ENCODE measurements around the gene FGF14. TPM values are rescaled to one million over a fixed set of nuclear protein-coding genes. Genes with fewer than 3 reads are reported as not detected.

The FGF14 gene
- total RNA-seq, 2 experiments from 2014 or later, result not detected

DNA sequence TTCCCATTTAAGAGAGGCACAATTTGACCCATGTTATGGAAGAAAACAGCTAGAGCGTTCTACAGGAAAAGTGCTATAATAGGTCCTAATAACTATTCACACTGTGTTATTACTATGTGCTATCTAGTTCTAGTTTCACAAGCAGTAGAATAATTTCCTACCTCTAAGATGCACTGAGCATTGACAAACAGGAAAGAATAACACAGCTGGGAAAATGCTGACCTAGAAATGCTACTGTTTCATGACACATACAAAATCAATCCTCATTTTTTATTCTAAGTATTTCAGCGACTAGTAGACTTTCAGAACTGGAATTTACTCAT lies 689.9 kb downstream of the FGF14 start:
- H3K4me1 ChIP-seq (ENCODE audit: insufficient read depth, low read length, poor library complexity, severe bottlenecking), result no peaks in the 10 kb centered on the region
- no peaks in the 10 kb centered on the region for H4K20me1 ChIP-seq (ENCODE audit: insufficient read depth, low read length)
- no peak overlapping the region for H3K4me3 ChIP-seq (ENCODE audit: low read depth, low read length, poor library complexity, severe bottlenecking)
- intact Hi-C loops (cut with micrococcal nuclease; ENCODE audit: unreplicated experiment), result no loop called here
- H2AFZ ChIP-seq (ENCODE audit: low read length), result no peak overlapping the region
- H3K27ac ChIP-seq (ENCODE audit: low read depth, low read length, poor library complexity, severe bottlenecking), result no peak overlapping the region
- no peaks in the 10 kb centered on the region for H3K9me2 ChIP-seq (ENCODE audit: insufficient read depth, low read length)
- no TSS peak for BruUV-seq (replicated peaks)
- no peaks in the 10 kb centered on the region for H3K79me2 ChIP-seq (ENCODE audit: insufficient read depth, low read depth, low read length)
- no peaks in the 10 kb centered on the region for H3K36me3 ChIP-seq (ENCODE audit: insufficient read depth, low read length)
- ChIA-PET POLR2A (no interaction called here), CTCF (ENCODE audit: unreplicated experiment) (no interaction called here)
- H3K9me3 ChIP-seq (ENCODE audit: low read length), result no peaks in the 10 kb centered on the region
- H3K4me2 ChIP-seq (ENCODE audit: low read length), result no peak overlapping the region
- no peak for DNase-seq (ENCODE audit: low spot score)
- no peak for TF ChIP-seq EZH2phosphoT487 (IDR thresholded peaks at IDR 0.05; ENCODE audit: borderline replicate concordance, low read depth, low read length)
- TF ChIP-seq, protein P1, sequence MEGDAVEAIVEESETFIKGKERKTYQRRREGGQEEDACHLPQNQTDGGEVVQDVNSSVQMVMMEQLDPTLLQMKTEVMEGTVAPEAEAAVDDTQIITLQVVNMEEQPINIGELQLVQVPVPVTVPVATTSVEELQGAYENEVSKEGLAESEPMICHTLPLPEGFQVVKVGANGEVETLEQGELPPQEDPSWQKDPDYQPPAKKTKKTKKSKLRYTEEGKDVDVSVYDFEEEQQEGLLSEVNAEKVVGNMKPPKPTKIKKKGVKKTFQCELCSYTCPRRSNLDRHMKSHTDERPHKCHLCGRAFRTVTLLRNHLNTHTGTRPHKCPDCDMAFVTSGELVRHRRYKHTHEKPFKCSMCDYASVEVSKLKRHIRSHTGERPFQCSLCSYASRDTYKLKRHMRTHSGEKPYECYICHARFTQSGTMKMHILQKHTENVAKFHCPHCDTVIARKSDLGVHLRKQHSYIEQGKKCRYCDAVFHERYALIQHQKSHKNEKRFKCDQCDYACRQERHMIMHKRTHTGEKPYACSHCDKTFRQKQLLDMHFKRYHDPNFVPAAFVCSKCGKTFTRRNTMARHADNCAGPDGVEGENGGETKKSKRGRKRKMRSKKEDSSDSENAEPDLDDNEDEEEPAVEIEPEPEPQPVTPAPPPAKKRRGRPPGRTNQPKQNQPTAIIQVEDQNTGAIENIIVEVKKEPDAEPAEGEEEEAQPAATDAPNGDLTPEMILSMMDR (conservative IDR thresholded peaks at IDR 0.05; ENCODE audit: low read length), result no peak

DNA sequence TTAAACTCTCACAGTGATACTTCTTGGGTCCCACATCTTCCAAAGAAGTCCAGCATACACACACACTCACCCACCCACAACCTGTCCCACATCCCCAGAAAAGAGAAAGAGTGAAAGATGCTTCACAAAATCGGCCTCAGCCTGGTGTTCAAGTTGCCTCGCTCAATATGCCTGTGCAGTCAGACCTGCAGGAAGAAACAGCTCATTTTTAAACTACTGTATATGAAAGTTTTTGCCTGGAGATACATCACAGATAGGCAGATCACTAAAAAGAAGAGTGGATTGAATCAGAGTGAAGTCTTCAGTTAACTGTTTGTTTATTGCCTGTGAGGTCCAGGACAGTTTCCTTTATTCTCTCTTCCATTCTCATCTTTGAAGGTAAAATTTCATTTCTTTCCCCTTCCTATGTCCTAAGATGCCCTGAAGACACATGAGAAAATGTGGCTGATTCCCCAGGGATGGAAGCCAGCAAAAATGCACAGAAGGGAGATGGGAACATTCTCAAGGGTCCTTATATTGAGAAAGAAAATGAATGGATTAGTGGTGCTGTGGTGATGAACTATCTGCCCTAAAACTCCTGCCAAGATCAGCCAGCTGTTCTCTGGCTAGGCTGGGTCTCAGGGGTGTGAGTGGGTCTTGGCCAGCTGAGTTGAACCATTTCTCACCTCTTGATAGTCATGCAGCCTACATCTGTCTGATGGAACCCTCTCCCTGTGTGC lies 690.4 kb downstream of the FGF14 start:
- POLR2A ChIA-PET, result no interaction called here
- no peak overlapping the region for H2AFZ ChIP-seq (ENCODE audit: low read length)
- CTCF ChIA-PET (ENCODE audit: unreplicated experiment), result no interaction called here

DNA sequence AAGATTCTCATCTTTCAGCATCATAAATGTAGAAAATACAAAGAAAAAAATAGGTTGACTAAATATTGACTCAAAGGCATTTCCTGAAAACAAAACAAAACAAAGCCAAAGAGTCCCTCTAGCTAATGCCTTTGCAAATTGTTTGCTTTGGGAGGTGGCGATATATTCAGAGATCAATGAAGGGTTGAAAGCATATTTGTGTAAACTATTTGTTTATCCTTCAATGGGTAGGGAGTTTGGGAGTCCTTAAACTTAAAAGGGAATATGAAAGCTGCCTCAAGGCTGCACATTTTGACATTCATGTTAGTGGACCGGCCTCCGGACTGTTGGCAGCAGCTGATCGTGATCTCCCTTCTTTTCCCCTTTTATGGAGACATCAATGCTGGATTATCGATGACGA lies 691.9 kb downstream of the FGF14 start:
- intact Hi-C loops (cut with micrococcal nuclease; ENCODE audit: unreplicated experiment), result no loop called here
- POLR2A ChIA-PET, result no interaction called here
- BruUV-seq (replicated peaks), result no TSS peak

More for the DNA sequence above, 690.4 kb downstream of the FGF14 start:
- no peaks in the 10 kb centered on the region for H3K9me3 ChIP-seq (ENCODE audit: low read length)
- H3K9me2 ChIP-seq (ENCODE audit: insufficient read depth, low read length), result no peaks in the 10 kb centered on the region
- intact Hi-C loops (cut with micrococcal nuclease; ENCODE audit: unreplicated experiment), result no loop called here
- H4K20me1 ChIP-seq (ENCODE audit: insufficient read depth, low read length), result no peaks in the 10 kb centered on the region
- H3K36me3 ChIP-seq (ENCODE audit: insufficient read depth, low read length), result no peaks in the 10 kb centered on the region
- DNase-seq (ENCODE audit: low spot score), result no peak
- BruUV-seq (replicated peaks), result no TSS peak
- no peaks in the 10 kb centered on the region for H3K79me2 ChIP-seq (ENCODE audit: insufficient read depth, low read depth, low read length)
- H3K27ac ChIP-seq (ENCODE audit: low read depth, low read length, poor library complexity, severe bottlenecking), result no peak overlapping the region
- H3K4me1 ChIP-seq (ENCODE audit: insufficient read depth, low read length, poor library complexity, severe bottlenecking), result no peaks in the 10 kb centered on the region
- TF ChIP-seq, protein P1 (conservative IDR thresholded peaks at IDR 0.05; ENCODE audit: low read length), result no peak
- TF ChIP-seq EZH2phosphoT487 (IDR thresholded peaks at IDR 0.05; ENCODE audit: borderline replicate concordance, low read depth, low read length), result no peak
- H3K4me2 ChIP-seq (ENCODE audit: low read length), result no peak overlapping the region
- no peak overlapping the region for H3K4me3 ChIP-seq (ENCODE audit: low read depth, low read length, poor library complexity, severe bottlenecking)

More for the DNA sequence above, 691.9 kb downstream of the FGF14 start:
- H2AFZ ChIP-seq (ENCODE audit: low read length), result no peak overlapping the region
- TF ChIP-seq EZH2phosphoT487 (IDR thresholded peaks at IDR 0.05; ENCODE audit: borderline replicate concordance, low read depth, low read length), result no peak
- TF ChIP-seq, protein P1 (conservative IDR thresholded peaks at IDR 0.05; ENCODE audit: low read length), result no peak
- DNase-seq (ENCODE audit: low spot score), result no peak
- H3K4me3 ChIP-seq (ENCODE audit: low read depth, low read length, poor library complexity, severe bottlenecking), result no peak overlapping the region
- no peaks in the 10 kb centered on the region for H3K36me3 ChIP-seq (ENCODE audit: insufficient read depth, low read length)
- CTCF ChIA-PET (ENCODE audit: unreplicated experiment), result no interaction called here
- H3K4me1 ChIP-seq (ENCODE audit: insufficient read depth, low read length, poor library complexity, severe bottlenecking), result no peaks in the 10 kb centered on the region
- H4K20me1 ChIP-seq (ENCODE audit: insufficient read depth, low read length), result no peaks in the 10 kb centered on the region
- no peaks in the 10 kb centered on the region for H3K79me2 ChIP-seq (ENCODE audit: insufficient read depth, low read depth, low read length)
- no peak overlapping the region for H3K27ac ChIP-seq (ENCODE audit: low read depth, low read length, poor library complexity, severe bottlenecking)
- no peak overlapping the region for H3K4me2 ChIP-seq (ENCODE audit: low read length)
- H3K9me3 ChIP-seq (ENCODE audit: low read length), result no peaks in the 10 kb centered on the region
- no peaks in the 10 kb centered on the region for H3K9me2 ChIP-seq (ENCODE audit: insufficient read depth, low read length)
